GM23338 (cell line): ENCODE results near the gene PPP1R9B. TPM values are rescaled to one million over a fixed set of nuclear protein-coding genes. Genes with fewer than 3 reads are reported as not detected.

Experiments
- ATAC-seq: fragments of 200-7000 bp; cut with Tn5 transposase; 3 replicates; pipeline ENCODE4 v1.9.1; 2020
- DNase-seq: peaks from one replicate; pipeline ENCODE4 v3.0.0-alpha.2; 2015; ENCODE audit warnings: low spot score
- H2AFZ ChIP-seq: fragments of 200-600 bp; sonication (generic); 2 replicates; pipeline ENCODE4 v1.8.0; 2016; ENCODE audit warnings: antibody characterized with exemption, mild to moderate bottlenecking, moderate library complexity
- H3F3A ChIP-seq: fragments of 200-600 bp; sonication (generic); replicated peaks from 2 replicates; pipeline ENCODE4 v1.8.0; 2017; ENCODE audit warnings: antibody characterized with exemption, mixed run types, low read depth
- H3K27ac ChIP-seq: fragments of 200-600 bp; sonication (generic); 2 replicates; pipeline ENCODE4 v1.6.1; 2016; ENCODE audit warnings: low read depth
- H3K27me3 ChIP-seq: fragments of 200-600 bp; sonication (generic); 2 replicates; pipeline ENCODE4 v1.8.0; 2016; ENCODE audit warnings: mild to moderate bottlenecking, mixed run types, moderate library complexity; ENCODE audit not compliant: insufficient read depth
- H3K36me3 ChIP-seq: fragments of 200-600 bp; sonication (generic); 2 replicates; pipeline ENCODE4 v1.8.0; 2016; ENCODE audit warnings: mild to moderate bottlenecking; ENCODE audit not compliant: insufficient read depth
- H3K4me1 ChIP-seq: fragments of 200-600 bp; sonication (generic); 2 replicates; pipeline ENCODE4 v1.8.0; 2016; ENCODE audit warnings: mild to moderate bottlenecking, moderate library complexity; ENCODE audit not compliant: insufficient read depth
- H3K4me2 ChIP-seq: fragments of 200-600 bp; sonication (generic); 2 replicates; pipeline ENCODE4 v1.7.1; 2017; ENCODE audit warnings: mixed run types
- H3K4me3 ChIP-seq: fragments of 200-600 bp; sonication (generic); 2 replicates; pipeline ENCODE4 v1.6.1; 2016; ENCODE audit warnings: mixed run types
- H3K79me2 ChIP-seq: fragments of 200-600 bp; sonication (generic); replicated peaks from 2 replicates; pipeline ENCODE4 v1.8.0; 2017; ENCODE audit warnings: mild to moderate bottlenecking; ENCODE audit not compliant: insufficient read depth
- H3K9me2 ChIP-seq: fragments of 200-600 bp; sonication (generic); 2 replicates; pipeline ENCODE4 v1.8.0; 2017; ENCODE audit not compliant: insufficient read depth
- H4K20me1 ChIP-seq: fragments of 200-600 bp; sonication (generic); replicated peaks from 2 replicates; pipeline ENCODE4 v1.8.0; 2017; ENCODE audit warnings: mild to moderate bottlenecking; ENCODE audit not compliant: insufficient read depth
- H3K27ac Mint-ChIP-seq: 2 replicates; pipeline ENCODE4 v1.8.0; 2020; ENCODE audit warnings: inconsistent platforms, mild to moderate bottlenecking, moderate library complexity, mixed read lengths
- H3K27me3 Mint-ChIP-seq: 3 replicates; pipeline ENCODE4 v1.8.0; 2022; ENCODE audit warnings: low read depth, mild to moderate bottlenecking, moderate library complexity, mixed read lengths, inconsistent platforms; ENCODE audit not compliant: insufficient read depth, poor library complexity
- H3K36me3 Mint-ChIP-seq: 3 replicates; pipeline ENCODE4 v1.8.0; 2021; ENCODE audit warnings: low read depth, mild to moderate bottlenecking, inconsistent platforms, moderate library complexity, mixed read lengths
- H3K4me1 Mint-ChIP-seq: 3 replicates; pipeline ENCODE4 v1.8.0; 2020; ENCODE audit warnings: mild to moderate bottlenecking, inconsistent platforms, mixed read lengths
- H3K4me3 Mint-ChIP-seq: 3 replicates; pipeline ENCODE4 v1.8.0; 2021; ENCODE audit warnings: moderate library complexity, mild to moderate bottlenecking, inconsistent platforms, mixed read lengths
- H3K9me3 Mint-ChIP-seq: 3 replicates; pipeline ENCODE4 v1.8.0; 2020; ENCODE audit warnings: moderate library complexity, mild to moderate bottlenecking, inconsistent platforms, mixed read lengths
- CREB1 ChIP-seq: fragments of 250-450 bp; sonication (Bioruptor Pico); IDR thresholded peaks from 2 replicates; pipeline ENCODE4 v1.5.0; 2020; ENCODE audit warnings: low read depth, mild to moderate bottlenecking, moderate library complexity
- EZH2 ChIP-seq: fragments of 200-600 bp; sonication (generic); IDR thresholded peaks from one replicate; pipeline ENCODE4 v1.8.0; 2017; ENCODE audit warnings: antibody characterized with exemption, mild to moderate bottlenecking, low read depth; ENCODE audit not compliant: unreplicated experiment
- EZH2phosphoT487 ChIP-seq: fragments of 200-600 bp; sonication (generic); IDR thresholded peaks from one replicate; pipeline ENCODE4 v1.8.1; 2018; ENCODE audit warnings: antibody characterized with exemption; ENCODE audit not compliant: unreplicated experiment
- JUNB ChIP-seq: IDR thresholded peaks from one replicate; pipeline ENCODE4 v1.6.1; 2016; ENCODE audit warnings: antibody characterized with exemption; ENCODE audit not compliant: unreplicated experiment
- NANOG ChIP-seq: IDR thresholded peaks from 2 replicates; pipeline ENCODE4 v1.6.1; 2016; ENCODE audit warnings: antibody characterized with exemption, borderline replicate concordance
- POLR2AphosphoS5 ChIP-seq: IDR thresholded peaks from 2 replicates; pipeline ENCODE4 v1.6.1; 2016; ENCODE audit warnings: antibody characterized with exemption, low read depth
- STAT1 ChIP-seq: IDR thresholded peaks from one replicate; pipeline ENCODE4 v1.6.1; 2016; ENCODE audit warnings: antibody characterized with exemption; ENCODE audit not compliant: unreplicated experiment
- ZNF114 ChIP-seq: fragments of 250-450 bp; sonication (Bioruptor Pico); IDR thresholded peaks from 2 replicates; pipeline ENCODE4 v1.5.0; 2020; ENCODE audit warnings: mild to moderate bottlenecking, moderate library complexity
- ZNF331 ChIP-seq: fragments of 250-450 bp; sonication (Bioruptor Pico); IDR thresholded peaks from 2 replicates; pipeline ENCODE4 v1.5.0; 2020; ENCODE audit warnings: low read depth, mild to moderate bottlenecking, moderate library complexity
- polyA plus RNA-seq: library from polyadenylated mRNA; unstranded; fragments of >200 nt; fragmentation: Nextera tagmentation; extraction: Ambion mirVana; gene quantifications from 2 replicates; pipeline ENCODE4 v1.2.1, GENCODE V29; 2016
- total RNA-seq: library from RNA; depleted of rRNA; stranded (reverse); fragments of >200 nt; shearing (Covaris generic); gene quantifications from 2 replicates; pipeline ENCODE4 v1.2.3, GENCODE V29; 2014
- TF ChIP-seq, protein P1 (sequence below): IDR thresholded peaks from 2 replicates; pipeline ENCODE4 v1.6.1; 2016; ENCODE audit warnings: antibody characterized with exemption
- TF ChIP-seq, protein P2 (sequence below): IDR thresholded peaks from one replicate; pipeline ENCODE4 v1.6.1; 2018; ENCODE audit warnings: antibody characterized with exemption; ENCODE audit not compliant: unreplicated experiment
- TF ChIP-seq, protein P3 (sequence below): fragments of 250-450 bp; sonication (Bioruptor Pico); IDR thresholded peaks from 2 replicates; pipeline ENCODE4 v1.5.0; 2020; ENCODE audit warnings: mild to moderate bottlenecking, moderate library complexity
- TF ChIP-seq, protein P4 (sequence below), 2 experiments: fragments of 200-600 bp in 1 of 2; sonication (generic) in 1 of 2; conservative IDR thresholded peaks; 2 replicates each; pipeline versions ENCODE4 v1.5.1 to v1.6.1; 2016 to 2017; ENCODE audit warnings: antibody characterized with exemption in 2 of 2, low read depth in 2 of 2, mild to moderate bottlenecking in 2 of 2, moderate library complexity in 1 of 2

The PPP1R9B gene
- total and polyA plus RNA-seq, 2 experiments from 2014 or later: 2.1 to 10.5 TPM

DNA sequence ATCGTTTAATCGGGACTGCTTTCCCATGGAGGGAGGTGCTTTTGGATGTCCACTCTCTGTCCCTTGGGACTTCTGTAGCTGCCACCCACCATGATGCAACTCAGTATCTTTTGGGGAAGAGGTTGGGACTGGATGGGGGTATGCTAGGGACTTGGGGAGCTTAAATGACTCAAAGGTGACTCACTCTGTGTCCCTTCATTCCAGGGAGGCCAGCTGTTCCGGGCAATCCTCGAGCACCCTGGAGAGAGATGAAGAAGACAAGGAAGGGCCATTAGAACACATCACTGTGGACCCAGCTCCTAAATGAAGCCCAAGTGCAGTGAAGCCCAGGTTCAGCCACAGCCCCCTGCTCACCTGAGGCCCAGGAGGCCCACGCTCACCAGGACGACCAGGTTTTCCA lies 46.3 kb upstream of the PPP1R9B start:
- DNase-seq (no peak), ATAC-seq (no peak)
- TF ChIP-seq, protein P1, sequence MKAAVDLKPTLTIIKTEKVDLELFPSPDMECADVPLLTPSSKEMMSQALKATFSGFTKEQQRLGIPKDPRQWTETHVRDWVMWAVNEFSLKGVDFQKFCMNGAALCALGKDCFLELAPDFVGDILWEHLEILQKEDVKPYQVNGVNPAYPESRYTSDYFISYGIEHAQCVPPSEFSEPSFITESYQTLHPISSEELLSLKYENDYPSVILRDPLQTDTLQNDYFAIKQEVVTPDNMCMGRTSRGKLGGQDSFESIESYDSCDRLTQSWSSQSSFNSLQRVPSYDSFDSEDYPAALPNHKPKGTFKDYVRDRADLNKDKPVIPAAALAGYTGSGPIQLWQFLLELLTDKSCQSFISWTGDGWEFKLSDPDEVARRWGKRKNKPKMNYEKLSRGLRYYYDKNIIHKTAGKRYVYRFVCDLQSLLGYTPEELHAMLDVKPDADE: no peak
- TF ChIP-seq CREB1: no peak
- no peak for TF ChIP-seq NANOG
- TF ChIP-seq, protein P2, sequence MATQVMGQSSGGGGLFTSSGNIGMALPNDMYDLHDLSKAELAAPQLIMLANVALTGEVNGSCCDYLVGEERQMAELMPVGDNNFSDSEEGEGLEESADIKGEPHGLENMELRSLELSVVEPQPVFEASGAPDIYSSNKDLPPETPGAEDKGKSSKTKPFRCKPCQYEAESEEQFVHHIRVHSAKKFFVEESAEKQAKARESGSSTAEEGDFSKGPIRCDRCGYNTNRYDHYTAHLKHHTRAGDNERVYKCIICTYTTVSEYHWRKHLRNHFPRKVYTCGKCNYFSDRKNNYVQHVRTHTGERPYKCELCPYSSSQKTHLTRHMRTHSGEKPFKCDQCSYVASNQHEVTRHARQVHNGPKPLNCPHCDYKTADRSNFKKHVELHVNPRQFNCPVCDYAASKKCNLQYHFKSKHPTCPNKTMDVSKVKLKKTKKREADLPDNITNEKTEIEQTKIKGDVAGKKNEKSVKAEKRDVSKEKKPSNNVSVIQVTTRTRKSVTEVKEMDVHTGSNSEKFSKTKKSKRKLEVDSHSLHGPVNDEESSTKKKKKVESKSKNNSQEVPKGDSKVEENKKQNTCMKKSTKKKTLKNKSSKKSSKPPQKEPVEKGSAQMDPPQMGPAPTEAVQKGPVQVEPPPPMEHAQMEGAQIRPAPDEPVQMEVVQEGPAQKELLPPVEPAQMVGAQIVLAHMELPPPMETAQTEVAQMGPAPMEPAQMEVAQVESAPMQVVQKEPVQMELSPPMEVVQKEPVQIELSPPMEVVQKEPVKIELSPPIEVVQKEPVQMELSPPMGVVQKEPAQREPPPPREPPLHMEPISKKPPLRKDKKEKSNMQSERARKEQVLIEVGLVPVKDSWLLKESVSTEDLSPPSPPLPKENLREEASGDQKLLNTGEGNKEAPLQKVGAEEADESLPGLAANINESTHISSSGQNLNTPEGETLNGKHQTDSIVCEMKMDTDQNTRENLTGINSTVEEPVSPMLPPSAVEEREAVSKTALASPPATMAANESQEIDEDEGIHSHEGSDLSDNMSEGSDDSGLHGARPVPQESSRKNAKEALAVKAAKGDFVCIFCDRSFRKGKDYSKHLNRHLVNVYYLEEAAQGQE: no peak
- no peak for TF ChIP-seq ZNF114 (CRISPR knock-in tag)
- no peak for TF ChIP-seq POLR2AphosphoS5
- no peak for TF ChIP-seq EZH2phosphoT487
- TF ChIP-seq STAT1: no peak
- no peak for TF ChIP-seq JUNB
- no peak for TF ChIP-seq ZNF331 (CRISPR knock-in tag)
- TF ChIP-seq EZH2: no peak
- TF ChIP-seq, protein P3, sequence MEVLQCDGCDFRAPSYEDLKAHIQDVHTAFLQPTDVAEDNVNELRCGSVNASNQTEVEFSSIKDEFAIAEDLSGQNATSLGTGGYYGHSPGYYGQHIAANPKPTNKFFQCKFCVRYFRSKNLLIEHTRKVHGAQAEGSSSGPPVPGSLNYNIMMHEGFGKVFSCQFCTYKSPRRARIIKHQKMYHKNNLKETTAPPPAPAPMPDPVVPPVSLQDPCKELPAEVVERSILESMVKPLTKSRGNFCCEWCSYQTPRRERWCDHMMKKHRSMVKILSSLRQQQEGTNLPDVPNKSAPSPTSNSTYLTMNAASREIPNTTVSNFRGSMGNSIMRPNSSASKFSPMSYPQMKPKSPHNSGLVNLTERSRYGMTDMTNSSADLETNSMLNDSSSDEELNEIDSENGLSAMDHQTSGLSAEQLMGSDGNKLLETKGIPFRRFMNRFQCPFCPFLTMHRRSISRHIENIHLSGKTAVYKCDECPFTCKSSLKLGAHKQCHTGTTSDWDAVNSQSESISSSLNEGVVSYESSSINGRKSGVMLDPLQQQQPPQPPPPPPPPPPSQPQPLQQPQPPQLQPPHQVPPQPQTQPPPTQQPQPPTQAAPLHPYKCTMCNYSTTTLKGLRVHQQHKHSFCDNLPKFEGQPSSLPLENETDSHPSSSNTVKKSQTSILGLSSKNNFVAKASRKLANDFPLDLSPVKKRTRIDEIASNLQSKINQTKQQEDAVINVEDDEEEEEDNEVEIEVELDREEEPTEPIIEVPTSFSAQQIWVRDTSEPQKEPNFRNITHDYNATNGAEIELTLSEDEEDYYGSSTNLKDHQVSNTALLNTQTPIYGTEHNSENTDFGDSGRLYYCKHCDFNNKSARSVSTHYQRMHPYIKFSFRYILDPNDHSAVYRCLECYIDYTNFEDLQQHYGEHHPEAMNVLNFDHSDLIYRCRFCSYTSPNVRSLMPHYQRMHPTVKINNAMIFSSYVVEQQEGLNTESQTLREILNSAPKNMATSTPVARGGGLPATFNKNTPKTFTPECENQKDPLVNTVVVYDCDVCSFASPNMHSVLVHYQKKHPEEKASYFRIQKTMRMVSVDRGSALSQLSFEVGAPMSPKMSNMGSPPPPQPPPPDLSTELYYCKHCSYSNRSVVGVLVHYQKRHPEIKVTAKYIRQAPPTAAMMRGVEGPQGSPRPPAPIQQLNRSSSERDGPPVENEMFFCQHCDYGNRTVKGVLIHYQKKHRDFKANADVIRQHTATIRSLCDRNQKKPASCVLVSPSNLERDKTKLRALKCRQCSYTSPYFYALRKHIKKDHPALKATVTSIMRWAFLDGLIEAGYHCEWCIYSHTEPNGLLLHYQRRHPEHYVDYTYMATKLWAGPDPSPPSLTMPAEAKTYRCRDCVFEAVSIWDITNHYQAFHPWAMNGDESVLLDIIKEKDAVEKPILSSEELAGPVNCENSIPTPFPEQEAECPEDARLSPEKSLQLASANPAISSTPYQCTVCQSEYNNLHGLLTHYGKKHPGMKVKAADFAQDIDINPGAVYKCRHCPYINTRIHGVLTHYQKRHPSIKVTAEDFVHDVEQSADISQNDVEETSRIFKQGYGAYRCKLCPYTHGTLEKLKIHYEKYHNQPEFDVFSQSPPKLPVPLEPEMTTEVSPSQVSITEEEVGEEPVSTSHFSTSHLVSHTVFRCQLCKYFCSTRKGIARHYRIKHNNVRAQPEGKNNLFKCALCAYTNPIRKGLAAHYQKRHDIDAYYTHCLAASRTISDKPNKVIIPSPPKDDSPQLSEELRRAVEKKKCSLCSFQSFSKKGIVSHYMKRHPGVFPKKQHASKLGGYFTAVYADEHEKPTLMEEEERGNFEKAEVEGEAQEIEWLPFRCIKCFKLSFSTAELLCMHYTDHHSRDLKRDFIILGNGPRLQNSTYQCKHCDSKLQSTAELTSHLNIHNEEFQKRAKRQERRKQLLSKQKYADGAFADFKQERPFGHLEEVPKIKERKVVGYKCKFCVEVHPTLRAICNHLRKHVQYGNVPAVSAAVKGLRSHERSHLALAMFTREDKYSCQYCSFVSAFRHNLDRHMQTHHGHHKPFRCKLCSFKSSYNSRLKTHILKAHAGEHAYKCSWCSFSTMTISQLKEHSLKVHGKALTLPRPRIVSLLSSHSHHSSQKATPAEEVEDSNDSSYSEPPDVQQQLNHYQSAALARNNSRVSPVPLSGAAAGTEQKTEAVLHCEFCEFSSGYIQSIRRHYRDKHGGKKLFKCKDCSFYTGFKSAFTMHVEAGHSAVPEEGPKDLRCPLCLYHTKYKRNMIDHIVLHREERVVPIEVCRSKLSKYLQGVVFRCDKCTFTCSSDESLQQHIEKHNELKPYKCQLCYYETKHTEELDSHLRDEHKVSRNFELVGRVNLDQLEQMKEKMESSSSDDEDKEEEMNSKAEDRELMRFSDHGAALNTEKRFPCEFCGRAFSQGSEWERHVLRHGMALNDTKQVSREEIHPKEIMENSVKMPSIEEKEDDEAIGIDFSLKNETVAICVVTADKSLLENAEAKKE (CRISPR knock-in tag): no peak
- TF ChIP-seq, protein P4, sequence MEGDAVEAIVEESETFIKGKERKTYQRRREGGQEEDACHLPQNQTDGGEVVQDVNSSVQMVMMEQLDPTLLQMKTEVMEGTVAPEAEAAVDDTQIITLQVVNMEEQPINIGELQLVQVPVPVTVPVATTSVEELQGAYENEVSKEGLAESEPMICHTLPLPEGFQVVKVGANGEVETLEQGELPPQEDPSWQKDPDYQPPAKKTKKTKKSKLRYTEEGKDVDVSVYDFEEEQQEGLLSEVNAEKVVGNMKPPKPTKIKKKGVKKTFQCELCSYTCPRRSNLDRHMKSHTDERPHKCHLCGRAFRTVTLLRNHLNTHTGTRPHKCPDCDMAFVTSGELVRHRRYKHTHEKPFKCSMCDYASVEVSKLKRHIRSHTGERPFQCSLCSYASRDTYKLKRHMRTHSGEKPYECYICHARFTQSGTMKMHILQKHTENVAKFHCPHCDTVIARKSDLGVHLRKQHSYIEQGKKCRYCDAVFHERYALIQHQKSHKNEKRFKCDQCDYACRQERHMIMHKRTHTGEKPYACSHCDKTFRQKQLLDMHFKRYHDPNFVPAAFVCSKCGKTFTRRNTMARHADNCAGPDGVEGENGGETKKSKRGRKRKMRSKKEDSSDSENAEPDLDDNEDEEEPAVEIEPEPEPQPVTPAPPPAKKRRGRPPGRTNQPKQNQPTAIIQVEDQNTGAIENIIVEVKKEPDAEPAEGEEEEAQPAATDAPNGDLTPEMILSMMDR (conservative IDR thresholded peaks at IDR 0.05; ENCODE audit: low read depth in 2 of 2): no peak
- peaks cover 5% of the 10 kb centered on the region; the same call in 1 of the 2 replicates for H3K4me1 ChIP-seq
- H3K79me2 ChIP-seq: no peaks in the 10 kb centered on the region
- 0 out of 2 replicates have a peak, but pooled peaks cover 2% of the 10 kb centered on the region for H3F3A ChIP-seq
- no peak overlapping the region for H3K4me3 ChIP-seq
- no peak overlapping the region for H2AFZ ChIP-seq
- no peaks in the 10 kb centered on the region for H4K20me1 ChIP-seq
- no peaks in the 10 kb centered on the region for H3K36me3 ChIP-seq
- Mint-ChIP-seq H3K27ac (no peak overlapping the region), H3K27me3 (peaks cover 16% of the 10 kb centered on the region), H3K4me3 (no peak overlapping the region), H3K9me3 (no peaks in the 10 kb centered on the region), H3K4me1 (peaks cover 16% of the 10 kb centered on the region), H3K36me3 (peaks cover 14% of the 10 kb centered on the region; the same call in 2 of the 3 replicates)
- H3K4me2 ChIP-seq: no peak overlapping the region
- H3K9me2 ChIP-seq: no peaks in the 10 kb centered on the region
- no peak overlapping the region for H3K27ac ChIP-seq
- peaks cover 11% of the 10 kb centered on the region for H3K27me3 ChIP-seq
